GM19463 (cell line): ENCODE results near the gene SSR1.
"Not testable (repeated sequence)": the region's sequence is repeated elsewhere in the genome, so short reads cannot be mapped to it uniquely, and the experiment has no call there.

Experiments used
- ATAC-seq: cut with Tn5 transposase; IDR thresholded peaks from one replicate; pipeline ENCODE4 v1.9.1; 2021; ENCODE audit warnings: mild to moderate bottlenecking, moderate library complexity; ENCODE audit not compliant: unreplicated experiment

SSR1 gene

GRCh38 chr6:7319406-7319805, 6.4 kb upstream of the SSR1 start:
- not testable (repeated sequence) for ATAC-seq

GRCh38 chr6:7317538-7317937, 4.5 kb upstream of the SSR1 start:
- no peak for ATAC-seq

DNA sequence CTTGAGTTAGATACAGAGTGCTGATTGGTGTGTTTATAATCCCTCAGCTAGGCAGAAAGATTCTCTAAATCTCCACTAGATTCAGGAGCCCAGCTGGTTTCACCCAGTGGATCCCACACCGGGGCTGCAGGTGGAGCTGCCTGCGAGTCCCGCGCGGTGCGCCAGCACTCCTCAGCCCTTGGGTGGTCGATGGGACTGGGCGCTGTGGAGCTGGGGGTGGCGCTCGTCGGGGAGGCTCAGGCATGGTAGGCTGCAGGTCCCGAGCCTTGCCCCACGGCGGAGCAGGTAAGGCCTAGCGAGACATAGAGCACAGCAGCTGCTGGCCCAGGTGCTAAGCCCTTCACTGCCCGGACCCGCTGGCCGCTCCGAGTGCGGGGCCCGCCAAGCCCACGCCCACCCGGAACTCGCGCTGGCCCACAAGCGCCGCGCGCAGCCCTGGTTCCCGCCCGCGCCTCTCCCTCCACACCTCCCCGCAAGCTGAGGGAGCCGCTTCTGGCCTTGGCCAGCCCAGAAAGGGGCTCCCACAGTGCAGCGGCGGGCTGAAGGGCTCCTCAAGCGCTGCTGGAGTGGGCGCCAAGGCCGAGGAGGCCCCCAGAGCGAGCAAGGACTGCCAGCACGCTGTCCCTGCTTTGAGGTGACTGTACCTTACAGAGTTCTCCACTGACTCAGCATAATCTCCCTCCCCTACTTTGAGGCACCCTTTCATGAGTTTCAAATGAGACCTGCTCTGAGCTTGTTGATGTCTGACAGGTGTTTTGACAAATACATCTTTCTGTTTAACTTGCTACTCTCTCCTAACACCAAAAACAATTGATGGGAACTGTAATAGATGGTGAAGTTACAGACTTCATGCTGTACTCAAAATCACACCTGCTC, 3.9 kb upstream of the SSR1 start:
- no peak for ATAC-seq

DNA sequence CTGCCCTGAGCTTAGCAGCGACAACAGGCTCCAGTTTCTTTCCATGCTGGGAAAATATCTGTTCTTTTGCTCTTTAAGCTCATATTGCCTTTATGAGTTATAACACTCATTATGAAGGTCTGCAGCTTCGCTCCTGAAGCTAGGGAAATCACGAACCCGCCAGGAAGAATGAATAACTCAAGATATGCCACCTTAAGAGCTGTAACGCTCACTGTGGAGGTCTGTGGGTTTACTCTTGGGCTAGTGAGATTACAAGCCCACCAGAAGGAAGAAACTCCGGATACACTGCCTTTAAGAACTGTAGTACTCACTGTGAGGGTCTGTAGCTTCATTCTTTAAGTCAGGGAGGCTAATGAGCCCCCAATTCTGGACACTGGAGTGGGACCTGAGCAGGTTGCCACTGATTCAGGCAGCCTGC, 3.0 kb upstream of the SSR1 start:
- ATAC-seq: no peak

DNA sequence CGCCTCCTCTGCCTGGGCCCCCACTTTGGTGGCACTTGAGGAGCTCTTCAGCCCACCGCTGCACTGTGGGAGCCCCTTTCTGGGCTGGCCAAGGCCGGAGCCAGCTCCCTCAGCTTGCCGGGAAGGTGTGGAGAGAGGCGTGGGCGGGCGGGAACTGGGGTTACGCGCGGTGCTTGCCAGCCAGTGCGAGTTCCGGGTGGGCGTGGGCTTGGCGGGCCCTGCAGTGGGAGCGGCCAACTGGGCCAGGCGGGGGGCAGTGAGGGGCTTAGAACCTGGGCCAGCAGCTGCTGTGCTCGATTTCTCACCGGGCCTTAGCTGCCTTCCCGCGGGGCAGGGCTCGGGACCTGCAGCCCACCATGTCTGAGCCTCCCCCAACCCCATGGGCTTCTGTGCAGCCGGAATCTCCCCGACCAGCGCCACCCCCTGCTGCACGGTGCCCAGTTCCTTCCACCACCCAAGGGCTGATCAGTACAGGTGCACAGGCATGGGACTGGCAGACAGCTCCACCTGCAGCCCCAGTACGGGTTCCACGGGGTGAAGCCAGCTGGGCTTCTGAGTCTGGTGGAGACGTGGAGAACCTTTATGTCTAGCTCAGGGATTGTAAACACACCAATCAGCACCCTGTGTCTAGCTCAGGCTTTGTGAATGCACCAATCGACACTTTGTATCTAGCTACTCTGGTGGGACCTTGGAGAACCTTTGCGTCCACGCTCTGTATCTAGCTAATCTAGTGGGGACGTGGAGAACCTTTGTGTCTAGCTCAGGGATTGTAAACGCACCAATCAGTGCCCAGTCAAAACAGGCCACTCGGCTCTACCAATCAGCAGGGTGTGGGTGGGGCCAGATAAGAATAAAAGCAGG, 2.3 kb upstream of the SSR1 start:
- ATAC-seq: not testable (repeated sequence)

GRCh38 chr6:7314414-7314813, 1.4 kb upstream of the SSR1 start:
- ATAC-seq: no peak

- ATAC-seq: no peak
Observed at GRCh38 chr6:7313505-7314165, 636 bp upstream of the SSR1 start.

GRCh38 chr6:7311917-7312615, 933 bp downstream of the SSR1 start:
- ATAC-seq: peak; percentile 0

DNA sequence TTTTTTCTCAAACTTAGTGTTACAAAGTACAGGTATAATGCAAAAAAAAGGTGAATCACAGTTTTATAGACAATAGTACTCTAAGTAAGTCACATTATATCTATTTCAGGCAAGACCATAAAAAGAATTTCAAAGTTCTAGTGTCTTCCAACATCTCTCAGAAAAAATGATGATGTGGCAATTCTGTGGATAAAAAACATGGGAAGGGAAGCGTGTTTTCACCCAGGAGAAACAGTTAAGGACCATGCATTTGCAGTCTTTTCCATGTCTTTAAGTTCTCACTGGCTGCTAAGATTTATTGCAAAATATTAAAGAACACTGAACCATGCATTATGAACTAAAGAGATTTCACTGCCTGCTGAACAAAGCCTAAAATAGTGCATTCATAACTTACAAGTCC, 1.8 kb downstream of the SSR1 start:
- no peak for ATAC-seq

DNA sequence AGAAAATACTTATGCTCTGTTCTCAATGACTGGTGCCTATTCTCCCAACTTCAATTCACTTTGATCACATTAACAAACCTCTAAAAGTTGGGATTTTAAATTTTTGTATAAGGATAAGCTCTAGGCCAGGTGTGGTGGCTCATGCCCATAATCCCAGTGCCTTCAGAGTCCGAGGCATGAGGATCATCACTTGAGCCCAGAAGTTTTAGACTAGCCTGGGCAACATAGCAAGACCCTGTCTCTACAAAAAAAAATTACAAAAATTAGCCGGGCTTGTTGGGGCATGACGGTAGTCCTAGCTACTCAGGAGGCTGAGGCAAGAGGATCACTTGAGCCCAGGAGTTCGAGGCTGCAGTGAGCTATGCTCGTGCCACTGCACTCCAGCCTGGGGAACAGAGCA, 3.9 kb downstream of the SSR1 start:
- ATAC-seq: no peak

GRCh38 chr6:7307533-7307932, 5.5 kb downstream of the SSR1 start:
- ATAC-seq: no peak

- no peak for ATAC-seq
Observed at GRCh38 chr6:7304821-7305220, 8.2 kb downstream of the SSR1 start.

DNA sequence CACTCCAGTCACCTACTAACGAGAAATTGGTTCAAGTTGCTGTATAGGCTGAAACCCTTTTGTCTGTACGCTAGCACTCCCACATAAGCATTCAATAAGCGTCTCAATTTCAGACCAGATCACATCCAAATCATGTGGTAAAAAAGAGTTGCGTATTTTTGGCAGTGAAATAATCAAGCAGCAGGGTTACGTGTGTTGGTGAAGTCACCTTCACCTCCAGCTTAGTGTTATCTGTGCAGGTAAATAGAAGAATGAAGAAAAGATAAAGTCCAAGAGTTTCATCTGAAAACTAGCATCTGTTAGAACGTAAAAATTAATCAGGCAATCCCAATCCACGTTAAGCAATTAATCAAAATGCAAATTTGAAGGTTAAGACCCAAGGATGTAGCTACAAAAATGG, 11.3 kb downstream of the SSR1 start:
- ATAC-seq: no peak

DNA sequence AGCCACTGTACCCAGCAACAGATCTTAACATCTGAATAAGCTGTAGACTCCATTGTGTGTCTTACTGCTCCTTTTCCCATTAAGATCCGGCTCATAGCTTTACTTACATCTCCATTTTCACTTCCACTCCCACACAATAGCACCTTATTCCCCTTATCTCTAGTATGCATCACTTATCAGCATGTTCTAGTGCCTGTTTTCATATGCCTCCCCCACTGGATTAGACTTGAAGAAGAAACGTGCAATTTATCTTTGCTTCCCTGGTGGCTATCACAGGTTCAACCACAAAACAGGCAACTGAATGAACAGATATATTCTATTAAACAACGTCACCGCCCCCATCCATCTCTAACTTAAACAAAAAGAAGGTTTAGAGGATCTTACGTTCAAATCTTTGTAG, 12.1 kb downstream of the SSR1 start:
- no peak for ATAC-seq

GRCh38 chr6:7298113-7298512, 14.9 kb downstream of the SSR1 start:
- no peak for ATAC-seq

- ATAC-seq: no peak
Observed at GRCh38 chr6:7296602-7297001, 16.4 kb downstream of the SSR1 start.

GRCh38 chr6:7295916-7296315, 17.1 kb downstream of the SSR1 start:
- no peak for ATAC-seq

GRCh38 chr6:7292596-7293255, 20.3 kb downstream of the SSR1 start:
- no peak for ATAC-seq

DNA sequence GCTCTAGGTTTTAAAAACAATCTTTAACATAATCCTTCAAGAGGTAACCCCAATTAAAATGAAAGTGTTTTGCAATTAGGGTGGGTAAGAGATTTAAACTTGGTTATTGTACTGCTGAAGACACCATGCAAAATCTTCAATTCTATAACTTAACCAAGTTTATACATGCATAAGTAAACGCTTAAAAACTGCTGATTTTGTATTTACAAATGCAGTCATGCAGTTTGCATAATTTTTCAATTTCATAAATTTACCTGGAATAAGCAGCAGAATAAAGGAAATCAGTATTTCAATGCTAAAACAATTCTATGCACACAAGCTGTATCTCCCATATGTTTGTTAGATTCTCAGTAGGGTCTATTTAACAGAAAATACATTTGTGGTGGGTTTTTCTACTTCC, 22.9 kb downstream of the SSR1 start:
- ATAC-seq: no peak

GRCh38 chr6:7285416-7285815, 27.6 kb downstream of the SSR1 start:
- ATAC-seq: no peak
